NCI-H748 (cell line): Measurements from ENCODE around the gene TOP3B.

ENCODE experiments used
- DNase-seq: peaks from one replicate; lab custom pipeline; 2025; ENCODE audit not compliant: unreplicated experiment; lab: John Stamatoyannopoulos, UW

Gene TOP3B

DNA sequence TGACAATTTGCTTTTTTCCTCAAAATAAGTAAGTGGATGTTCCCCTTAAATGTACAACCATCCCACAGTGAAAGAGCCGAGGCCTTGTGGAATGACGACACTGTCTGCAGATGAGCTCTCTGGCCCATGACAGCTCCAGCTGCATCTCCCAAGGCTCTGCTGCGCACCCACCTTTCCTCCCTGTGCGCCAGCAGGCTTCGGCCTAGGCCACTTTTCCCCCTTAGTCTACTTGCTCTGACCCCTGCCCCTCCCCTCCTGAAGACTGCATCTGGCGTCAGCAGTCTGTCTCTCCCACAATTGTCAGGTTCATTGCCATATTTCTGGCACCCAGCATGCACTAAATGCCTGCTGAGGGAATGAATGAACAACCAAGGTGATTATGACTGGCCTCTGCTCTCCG, 2.0 kb downstream of the TOP3B start:
- no peak for DNase-seq

GRCh38 chr22:21978564-21979386, 3.8 kb downstream of the TOP3B start:
- DNase-seq = no peak

- no peak for DNase-seq
These were observed 4.8 kb downstream of the TOP3B start for GRCh38 chr22:21977814-21978213.

- DNase-seq = no peak
These were observed 6.7 kb downstream of the TOP3B start for GRCh38 chr22:21975854-21976345.

DNA sequence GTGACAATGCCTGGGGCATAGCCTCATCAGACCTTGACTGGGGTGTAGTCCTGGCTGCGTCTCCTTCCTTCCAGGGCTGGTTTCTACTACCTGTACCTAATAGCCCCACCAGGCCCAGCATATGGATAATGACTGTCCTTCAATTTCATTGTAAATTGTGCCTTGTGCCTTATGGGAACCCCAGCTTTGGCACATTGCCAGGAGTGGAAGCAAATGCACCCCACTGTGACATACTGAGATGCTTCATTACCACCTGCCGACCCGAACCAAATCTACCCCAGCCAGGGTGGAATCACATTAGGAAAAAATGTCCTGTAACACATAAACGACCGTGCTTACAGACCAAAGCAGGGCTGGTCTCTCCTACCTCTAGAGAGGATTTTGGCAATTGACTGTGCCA, 7.3 kb downstream of the TOP3B start:
- no peak for DNase-seq

DNA sequence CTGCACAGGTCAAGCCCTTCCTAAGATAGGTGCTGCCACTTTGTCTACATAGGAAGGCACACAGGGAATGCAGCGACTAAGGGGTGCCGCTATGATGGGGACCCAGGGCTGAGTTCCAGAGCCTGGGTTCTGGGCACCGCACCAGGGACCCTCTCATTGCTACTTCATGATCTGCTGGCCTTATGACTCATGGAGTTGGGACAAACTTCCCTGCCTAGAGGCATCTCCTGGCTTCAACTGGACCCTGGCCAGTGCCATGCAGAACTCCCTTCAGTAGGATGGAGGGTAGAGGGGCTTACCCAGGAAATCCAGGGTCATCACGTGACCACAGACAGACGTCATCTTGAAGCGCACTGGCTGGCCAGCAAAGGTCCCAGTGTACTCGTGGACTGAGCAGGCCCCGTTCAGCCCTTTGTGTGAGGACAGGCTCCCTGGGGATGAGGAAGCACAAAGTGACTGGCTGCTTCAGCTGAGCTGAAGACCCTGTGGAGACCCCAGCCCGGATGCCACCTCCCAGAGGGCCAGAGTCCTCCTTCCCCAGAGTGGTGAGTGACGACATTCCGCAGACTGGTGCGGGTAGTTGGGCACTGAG, 8.4 kb downstream of the TOP3B start:
- DNase-seq = no peak

GRCh38 chr22:21972806-21973205, 9.8 kb downstream of the TOP3B start:
- no peak for DNase-seq

- DNase-seq = no peak
These were observed 10.3 kb downstream of the TOP3B start for GRCh38 chr22:21972293-21972779.

GRCh38 chr22:21971858-21972275, 10.7 kb downstream of the TOP3B start:
- DNase-seq = no peak

GRCh38 chr22:21970800-21971617, 11.6 kb downstream of the TOP3B start:
- no peak for DNase-seq

GRCh38 chr22:21970037-21970799, 12.4 kb downstream of the TOP3B start:
- DNase-seq = no peak

- no peak for DNase-seq
These were observed 14.0 kb downstream of the TOP3B start for GRCh38 chr22:21968452-21969129.

DNA sequence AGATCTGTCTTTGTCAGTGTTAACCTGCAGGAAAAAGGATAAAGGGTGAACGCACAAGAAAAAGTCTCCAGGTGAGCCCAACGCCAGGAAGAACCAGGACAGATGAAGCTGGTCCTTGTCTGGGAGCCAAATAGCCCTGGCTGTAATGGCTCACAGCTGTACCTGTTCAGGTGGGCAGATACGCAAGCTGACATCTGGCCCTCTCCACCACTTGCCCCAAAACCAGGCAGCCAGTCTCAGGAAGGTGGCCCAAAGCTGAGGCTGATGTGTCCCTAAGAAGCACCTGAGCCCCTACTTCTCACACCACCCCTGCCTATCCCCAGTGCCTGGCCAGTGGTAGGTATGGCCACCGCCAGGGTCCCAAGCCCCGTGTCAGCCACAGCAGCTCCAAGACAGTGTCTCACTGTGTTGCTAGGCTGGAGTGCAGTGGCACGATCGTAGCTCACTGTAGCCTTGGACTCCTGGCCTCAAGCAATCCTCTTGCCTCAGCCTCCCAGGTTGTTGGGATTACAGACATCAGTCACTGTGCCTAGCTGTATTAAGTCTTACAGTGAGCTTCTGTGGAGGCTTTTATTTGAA, 14.8 kb downstream of the TOP3B start:
- no peak for DNase-seq

DNA sequence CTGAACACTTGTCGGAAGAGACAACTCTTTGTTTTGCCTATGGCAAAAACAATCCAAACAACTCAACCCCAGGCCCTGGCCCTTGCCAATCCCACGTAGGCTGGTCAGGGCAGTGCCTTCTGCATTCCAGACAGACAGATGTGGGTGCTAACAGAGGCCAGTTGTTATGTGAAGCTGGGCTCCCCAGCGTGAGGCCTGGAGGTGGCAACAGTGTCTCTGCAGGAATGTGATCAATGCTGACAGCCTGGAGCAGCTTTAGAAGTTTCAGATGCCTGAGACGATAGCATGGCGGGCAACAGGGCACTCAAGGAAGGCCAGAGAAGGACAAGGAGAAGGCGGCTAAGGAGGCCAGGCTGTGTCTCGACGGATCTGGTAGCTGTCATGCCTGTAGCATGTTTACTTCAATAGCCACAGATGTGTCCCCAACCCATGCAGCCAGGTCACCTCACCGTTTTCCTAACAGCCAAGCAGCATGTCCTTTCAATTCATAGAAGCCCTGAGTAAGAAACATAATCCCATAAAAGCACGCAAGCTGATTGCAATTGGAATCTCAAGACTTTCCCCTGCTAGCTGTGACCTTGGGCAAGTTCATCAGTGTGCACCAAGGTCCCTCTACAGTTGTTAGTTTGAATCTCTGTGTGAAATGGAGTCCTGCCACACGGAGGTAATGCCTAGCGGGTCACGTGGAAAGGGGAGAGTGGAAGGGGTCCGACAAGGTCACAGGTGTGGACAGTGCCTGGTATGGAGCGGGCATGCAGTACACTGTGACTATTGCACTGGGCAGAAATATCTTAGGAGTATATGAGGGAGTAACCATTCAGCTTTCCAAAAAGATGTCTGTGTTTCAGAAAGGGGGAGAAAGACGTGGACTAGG, 15.7 kb downstream of the TOP3B start:
- DNase-seq = no peak

GRCh38 chr22:21965762-21966288, 16.8 kb downstream of the TOP3B start:
- no peak for DNase-seq

DNA sequence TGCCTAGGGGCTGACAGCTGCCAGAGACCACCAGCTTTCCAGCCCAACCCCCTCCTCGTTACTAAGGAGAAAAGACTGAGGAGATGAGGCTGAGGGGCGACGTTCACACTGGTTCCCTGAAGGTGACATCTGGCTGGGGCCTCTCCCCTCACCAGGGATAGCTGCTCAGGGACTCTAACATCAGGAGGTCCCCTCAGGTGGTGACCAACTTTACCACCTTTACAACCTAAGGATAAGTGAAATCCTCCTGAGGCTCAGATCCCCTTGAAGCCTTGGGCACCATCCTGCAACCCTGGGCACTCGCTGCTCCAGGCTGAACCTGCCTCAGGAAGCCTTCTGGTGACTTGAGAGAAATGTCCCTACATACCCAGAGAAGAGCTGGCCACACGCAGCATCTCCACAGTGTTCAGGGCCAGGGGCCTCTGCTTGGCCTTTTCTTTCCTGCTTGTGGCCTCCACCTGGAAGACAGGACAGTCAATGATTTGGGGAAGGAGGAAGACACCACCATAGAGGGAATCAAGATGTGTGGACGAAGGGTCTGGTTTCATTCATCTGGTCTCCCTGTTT, 17.6 kb downstream of the TOP3B start:
- DNase-seq = no peak

DNA sequence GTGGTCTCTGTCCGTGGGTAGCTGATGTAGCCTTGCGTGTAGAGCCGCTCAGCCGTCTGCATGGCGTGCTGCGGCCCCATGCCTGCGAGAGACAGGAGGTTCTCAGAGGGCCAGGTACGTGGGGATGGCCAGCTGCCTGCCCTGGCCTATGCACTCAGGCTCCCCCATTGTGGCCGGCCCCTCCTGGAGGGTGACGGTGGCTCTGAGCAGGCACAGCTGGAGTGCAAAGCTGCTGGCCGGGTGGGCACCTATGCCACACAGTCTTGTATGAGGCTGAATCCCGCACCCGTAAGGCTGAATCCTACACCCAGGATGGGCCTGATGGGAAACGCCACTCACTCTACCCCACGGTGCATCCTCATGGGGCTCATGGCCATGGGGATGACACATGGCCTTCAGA, 18.4 kb downstream of the TOP3B start:
- no peak for DNase-seq

DNA sequence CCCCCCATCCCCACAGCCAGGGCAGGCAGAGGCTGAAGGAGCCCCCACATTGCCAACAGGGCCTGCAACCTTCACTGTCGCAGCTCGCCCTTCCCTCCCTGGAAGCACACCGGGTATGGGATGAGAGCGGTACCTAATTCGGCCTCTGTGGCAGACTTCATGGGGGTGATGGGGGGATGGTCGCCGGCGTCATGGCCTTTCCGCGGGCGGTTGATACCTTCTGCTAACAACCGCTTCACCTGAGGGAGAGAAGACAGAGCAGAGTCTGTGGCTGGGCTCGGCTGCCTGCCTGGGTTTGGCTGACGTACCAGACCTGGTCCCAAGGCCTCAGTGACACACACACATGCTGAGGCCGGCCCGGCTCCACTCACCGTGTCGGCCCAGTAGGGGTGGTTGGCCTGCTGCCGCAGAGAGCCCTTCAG, 18.8 kb downstream of the TOP3B start:
- no peak for DNase-seq
